ENCODE measurements around the gene PSIP1.
"Not testable (repeated sequence)": the region's sequence is repeated elsewhere in the genome, so short reads cannot be mapped to it uniquely, and the experiment has no call there.

DNA sequence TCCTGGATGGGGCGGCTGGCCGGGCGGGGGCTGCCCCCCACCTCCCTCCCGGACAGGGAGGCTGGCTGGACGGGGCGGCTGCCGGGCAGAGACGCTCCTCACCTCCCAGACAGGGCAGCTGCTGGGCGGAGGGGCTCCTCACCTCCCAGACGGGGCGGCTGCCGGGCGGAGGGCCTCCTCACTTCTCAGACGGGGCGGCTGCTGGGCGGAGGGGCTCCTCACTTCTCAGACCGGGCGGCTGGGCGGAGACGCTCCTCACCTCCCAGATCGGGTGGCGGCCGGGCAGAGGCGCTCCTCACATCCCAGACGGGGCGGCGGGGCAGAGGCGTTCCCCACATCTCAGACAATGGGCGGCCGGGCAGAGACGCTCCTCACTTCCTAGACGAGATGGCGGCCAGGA lies 68.5 kb downstream of the PSIP1 start:
- TF ChIP-seq, protein P1, sequence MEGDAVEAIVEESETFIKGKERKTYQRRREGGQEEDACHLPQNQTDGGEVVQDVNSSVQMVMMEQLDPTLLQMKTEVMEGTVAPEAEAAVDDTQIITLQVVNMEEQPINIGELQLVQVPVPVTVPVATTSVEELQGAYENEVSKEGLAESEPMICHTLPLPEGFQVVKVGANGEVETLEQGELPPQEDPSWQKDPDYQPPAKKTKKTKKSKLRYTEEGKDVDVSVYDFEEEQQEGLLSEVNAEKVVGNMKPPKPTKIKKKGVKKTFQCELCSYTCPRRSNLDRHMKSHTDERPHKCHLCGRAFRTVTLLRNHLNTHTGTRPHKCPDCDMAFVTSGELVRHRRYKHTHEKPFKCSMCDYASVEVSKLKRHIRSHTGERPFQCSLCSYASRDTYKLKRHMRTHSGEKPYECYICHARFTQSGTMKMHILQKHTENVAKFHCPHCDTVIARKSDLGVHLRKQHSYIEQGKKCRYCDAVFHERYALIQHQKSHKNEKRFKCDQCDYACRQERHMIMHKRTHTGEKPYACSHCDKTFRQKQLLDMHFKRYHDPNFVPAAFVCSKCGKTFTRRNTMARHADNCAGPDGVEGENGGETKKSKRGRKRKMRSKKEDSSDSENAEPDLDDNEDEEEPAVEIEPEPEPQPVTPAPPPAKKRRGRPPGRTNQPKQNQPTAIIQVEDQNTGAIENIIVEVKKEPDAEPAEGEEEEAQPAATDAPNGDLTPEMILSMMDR (conservative IDR thresholded peaks at IDR 0.05; ENCODE audit: low read length), result not testable (repeated sequence)
- TF ChIP-seq EZH2phosphoT487 (IDR thresholded peaks at IDR 0.05; ENCODE audit: borderline replicate concordance, low read depth, low read length), result not testable (repeated sequence)
